WI38 (cell line): ENCODE results near the gene STX18.

Experiments
- H3K4me3 ChIP-seq: 2 replicates; pipeline ENCODE4 v1.5.1; 2011; ENCODE audit warnings: low read depth, mild to moderate bottlenecking, control low read depth, low read length
- TF ChIP-seq, protein P1 (sequence below): IDR thresholded peaks from 2 replicates; pipeline ENCODE4 v1.5.1; 2012; ENCODE audit warnings: low read depth, mild to moderate bottlenecking, control low read depth, low read length

STX18 gene

DNA sequence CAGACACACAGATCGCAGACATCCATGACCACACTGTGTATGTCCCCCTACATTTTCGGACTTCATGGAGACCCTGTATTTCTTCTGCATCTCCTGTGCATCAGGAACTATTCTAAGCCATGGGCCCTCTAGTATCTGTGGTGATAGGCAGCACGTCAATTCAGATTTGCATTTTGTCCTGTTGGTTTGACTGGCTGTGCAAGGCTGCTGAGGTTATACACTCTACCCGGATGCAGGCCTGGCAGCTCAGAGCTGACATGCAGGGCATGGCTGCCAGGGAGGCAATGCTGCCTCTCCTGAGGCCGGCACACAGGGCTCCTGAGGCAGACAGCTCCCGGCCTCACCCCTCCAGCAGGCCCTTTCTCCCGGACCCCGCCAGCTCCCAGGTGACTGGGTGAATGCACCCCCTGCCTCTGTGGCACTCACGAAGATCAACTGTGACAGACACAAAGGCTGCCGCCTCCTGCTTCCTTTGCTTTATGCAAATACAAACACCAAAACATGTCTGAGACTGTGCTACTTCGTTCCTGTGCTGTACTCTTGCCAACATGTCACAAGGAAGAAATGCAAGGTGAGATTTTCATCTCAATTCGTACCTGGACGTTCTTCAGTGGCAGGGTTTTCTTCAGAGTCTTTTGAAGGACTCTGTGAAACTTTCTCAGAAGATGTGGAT, 103.9 kb downstream of the STX18 start:
- H3K4me3 ChIP-seq: no peak overlapping the region
- TF ChIP-seq, protein P1, sequence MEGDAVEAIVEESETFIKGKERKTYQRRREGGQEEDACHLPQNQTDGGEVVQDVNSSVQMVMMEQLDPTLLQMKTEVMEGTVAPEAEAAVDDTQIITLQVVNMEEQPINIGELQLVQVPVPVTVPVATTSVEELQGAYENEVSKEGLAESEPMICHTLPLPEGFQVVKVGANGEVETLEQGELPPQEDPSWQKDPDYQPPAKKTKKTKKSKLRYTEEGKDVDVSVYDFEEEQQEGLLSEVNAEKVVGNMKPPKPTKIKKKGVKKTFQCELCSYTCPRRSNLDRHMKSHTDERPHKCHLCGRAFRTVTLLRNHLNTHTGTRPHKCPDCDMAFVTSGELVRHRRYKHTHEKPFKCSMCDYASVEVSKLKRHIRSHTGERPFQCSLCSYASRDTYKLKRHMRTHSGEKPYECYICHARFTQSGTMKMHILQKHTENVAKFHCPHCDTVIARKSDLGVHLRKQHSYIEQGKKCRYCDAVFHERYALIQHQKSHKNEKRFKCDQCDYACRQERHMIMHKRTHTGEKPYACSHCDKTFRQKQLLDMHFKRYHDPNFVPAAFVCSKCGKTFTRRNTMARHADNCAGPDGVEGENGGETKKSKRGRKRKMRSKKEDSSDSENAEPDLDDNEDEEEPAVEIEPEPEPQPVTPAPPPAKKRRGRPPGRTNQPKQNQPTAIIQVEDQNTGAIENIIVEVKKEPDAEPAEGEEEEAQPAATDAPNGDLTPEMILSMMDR: no peak

DNA sequence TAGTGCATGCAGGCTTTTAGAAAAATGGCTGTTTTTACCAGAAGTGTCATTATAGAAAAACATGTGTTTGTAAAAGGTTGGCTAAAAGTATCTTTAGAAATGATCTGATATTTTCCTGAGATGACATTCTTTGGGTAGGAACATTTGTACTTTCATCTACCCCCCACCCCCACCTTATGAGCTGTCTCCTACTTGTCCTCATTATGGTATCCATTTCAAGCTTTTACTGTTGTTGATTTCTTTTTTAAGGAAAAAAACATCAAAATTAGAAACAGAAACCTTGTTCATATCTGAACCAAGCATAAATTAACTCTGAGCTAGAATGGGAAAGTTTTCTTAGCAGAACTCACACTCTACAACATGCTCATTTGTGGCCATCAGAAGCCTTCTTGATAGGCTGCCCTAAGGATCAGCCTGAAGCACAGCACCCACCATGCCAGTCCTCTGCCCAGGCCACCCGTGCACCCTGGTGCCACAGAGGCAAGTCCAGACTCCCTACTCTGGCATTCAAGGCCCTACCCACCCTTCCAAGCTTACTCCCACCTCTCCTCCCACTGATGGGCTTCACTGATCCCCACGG, 105.5 kb downstream of the STX18 start:
- TF ChIP-seq, protein P1: no peak
- H3K4me3 ChIP-seq: no peak overlapping the region

DNA sequence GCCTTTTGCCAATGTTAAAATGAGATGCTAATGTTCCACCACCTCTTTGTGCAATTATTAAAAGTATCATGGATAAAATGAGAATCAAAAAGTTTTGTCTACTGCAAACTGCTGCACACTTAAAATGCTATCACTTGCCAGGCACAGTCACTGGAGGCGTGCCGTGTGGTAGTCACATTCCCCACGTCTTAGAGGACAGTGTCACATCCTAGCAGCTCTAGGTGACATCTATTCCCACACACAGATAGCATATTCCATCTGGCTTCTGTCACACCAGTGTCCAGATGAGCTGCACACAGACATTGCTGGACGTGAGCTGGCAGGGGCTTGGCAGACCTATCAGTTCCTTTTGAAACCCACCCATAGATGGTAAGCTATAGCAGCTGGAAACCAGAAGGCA, 107.9 kb downstream of the STX18 start:
- TF ChIP-seq, protein P1: no peak
- H3K4me3 ChIP-seq: no peak overlapping the region

DNA sequence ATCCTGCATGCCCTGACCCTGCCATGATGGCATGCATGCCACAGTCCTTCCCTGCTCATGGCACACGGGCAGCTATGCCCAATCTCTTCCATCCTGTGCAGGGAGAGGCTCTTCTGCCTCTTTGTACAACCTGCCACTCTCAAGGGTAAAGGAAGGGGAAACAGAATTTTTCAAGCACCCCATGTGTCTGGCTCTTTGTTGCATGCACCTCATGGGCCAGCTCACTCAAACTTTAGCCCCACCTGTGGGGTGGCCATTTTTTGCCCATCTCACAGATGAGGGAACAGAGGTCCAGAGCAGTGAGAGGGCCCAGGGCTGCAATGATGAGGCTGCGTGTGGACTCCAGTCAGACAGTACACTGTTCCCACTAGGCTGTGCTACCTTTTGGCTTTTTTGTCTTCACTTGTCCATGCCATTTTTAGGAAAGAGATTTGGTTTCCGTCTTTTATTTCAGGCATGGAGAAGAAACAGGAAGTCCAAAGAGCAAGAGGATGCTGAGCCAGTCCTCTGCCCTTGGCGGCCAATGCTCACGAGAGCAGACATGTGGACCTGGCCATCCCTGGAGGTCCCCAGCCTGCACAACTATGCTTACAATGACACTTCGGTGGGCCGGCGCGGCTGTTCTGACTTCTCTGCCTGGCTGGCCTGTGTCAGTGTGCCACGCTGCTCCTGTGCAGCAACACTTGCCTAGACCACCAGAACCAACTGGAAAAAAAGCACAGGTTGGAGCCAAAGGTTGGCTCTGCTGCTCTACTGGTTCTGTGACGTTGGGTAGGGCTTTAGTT, 109.3 kb downstream of the STX18 start:
- TF ChIP-seq, protein P1: no peak

DNA sequence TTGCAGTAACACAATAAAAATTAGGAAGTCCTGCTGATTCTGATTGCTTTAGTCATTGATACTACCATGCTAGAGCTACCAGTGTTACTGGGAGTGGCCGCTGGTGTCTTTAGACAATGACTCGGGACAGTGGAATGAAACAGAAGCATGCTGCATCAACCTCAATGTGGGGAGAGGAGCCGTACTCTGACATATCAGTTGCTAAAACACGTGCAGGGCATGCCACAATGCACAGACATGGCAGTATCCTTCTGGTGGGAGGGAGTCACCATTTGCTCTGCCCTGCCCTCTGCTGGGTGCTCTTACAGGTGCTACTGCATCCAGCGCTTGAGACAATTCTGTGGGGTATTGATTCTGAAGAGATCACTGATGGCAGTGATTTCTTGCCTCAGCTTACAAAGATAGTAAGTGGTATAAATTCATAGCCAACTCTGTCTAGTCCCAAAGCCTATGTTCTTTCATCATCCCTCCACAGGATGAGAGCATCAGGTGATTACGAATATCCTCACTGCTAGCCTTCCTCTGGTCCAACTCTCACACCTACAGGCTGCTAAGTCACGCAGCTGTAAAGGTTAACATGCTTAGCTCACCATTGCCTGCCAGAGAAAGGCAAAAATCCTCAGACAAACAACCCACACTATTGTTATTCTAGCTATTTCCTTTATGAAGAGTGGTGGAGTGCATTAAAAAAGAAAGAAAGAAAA, 111.2 kb downstream of the STX18 start:
- no peak overlapping the region for H3K4me3 ChIP-seq
- TF ChIP-seq, protein P1: peak; percentile 86

More for the DNA sequence above, 109.3 kb downstream of the STX18 start:
- H3K4me3 ChIP-seq: no peak overlapping the region

DNA sequence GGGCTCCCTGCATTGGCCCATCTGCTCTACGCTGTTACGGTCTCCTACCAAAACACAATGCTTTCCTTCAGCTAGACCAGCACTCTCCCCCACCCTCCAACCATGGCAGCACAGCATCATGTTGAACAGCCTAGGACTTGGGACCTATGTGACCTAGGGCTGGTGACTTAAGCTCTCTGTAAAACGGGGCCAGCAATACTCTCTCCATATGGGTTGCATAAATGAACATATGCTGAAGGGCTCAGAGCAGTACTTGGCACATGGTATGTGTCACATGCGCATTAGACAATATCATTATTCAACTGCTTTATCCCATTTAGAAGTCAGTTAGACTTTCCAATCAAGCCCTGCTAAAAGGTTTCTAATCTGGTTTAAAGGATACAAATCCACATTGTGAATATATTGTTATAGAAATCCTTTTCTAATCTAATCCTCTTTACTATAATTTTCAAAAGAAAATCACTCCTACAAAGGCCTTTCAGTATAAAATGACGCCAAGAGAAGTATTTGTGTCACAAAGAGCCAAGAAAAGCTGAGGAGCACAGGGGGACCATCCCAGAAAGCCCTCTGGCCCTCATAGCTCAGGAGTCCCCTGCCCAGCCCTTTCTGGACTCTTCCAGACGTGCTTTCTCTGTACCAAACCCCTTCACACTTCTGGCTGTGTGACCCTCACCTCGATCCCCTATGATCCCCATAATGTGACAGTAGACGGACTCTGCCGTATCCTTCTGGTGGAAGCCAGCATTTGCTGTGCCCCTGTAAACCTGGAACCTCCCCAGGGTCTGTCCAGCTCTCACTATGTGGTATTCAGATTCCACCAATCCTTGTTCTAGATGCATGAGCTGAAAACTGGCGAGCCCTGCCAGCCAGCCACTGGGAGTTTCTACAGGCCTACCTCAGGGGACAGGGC, 112.6 kb downstream of the STX18 start:
- TF ChIP-seq, protein P1: no peak
- H3K4me3 ChIP-seq: no peak overlapping the region
